Liver (tissue), 9 donors: ENCODE measurements around the gene TMCO4. TPM values are rescaled to one million over a fixed set of nuclear protein-coding genes. Genes with fewer than 3 reads are reported as not detected.

Experiments used
- DNase-seq: peaks from one replicate; pipeline ENCODE4 v3.0.0-alpha.2; 2017; ENCODE audit warnings: low spot score
- H3K27ac ChIP-seq, 2 donors: one replicate each; pipeline ENCODE4 v1.7.0; 2013; ENCODE audit warnings: inconsistent platforms in 2 of 2, low read length in 2 of 2, control low read depth in 1 of 2, low read depth in 1 of 2, mild to moderate bottlenecking in 1 of 2
- H3K27me3 ChIP-seq, 4 donors: one replicate each; pipeline versions ENCODE4 v1.6.1 to v1.7.0; 2013; ENCODE audit warnings: low read length in 3 of 4, inconsistent platforms in 1 of 4, mild to moderate bottlenecking in 1 of 4, moderate library complexity in 1 of 4; ENCODE audit not compliant: control insufficient read depth in 4 of 4, insufficient read depth in 4 of 4
- H3K36me3 ChIP-seq, 4 donors: one replicate each; pipeline versions ENCODE4 v1.6.1 to v1.7.0; 2013; ENCODE audit warnings: low read length in 3 of 4, mild to moderate bottlenecking in 3 of 4, low read depth in 1 of 4, moderate library complexity in 1 of 4; ENCODE audit not compliant: control insufficient read depth in 4 of 4, insufficient read depth in 3 of 4
- H3K4me1 ChIP-seq, 4 donors: one replicate each; pipeline versions ENCODE4 v1.6.1 to v1.7.0; 2013; ENCODE audit warnings: low read length in 3 of 4, mild to moderate bottlenecking in 3 of 4, moderate library complexity in 1 of 4; ENCODE audit not compliant: control insufficient read depth in 4 of 4, insufficient read depth in 4 of 4
- H3K4me3 ChIP-seq, 3 donors: one replicate each; pipeline versions ENCODE4 v1.6.1 to v1.7.0; 2013; ENCODE audit warnings: low read length in 3 of 3, control low read depth in 1 of 3, low read depth in 1 of 3, mild to moderate bottlenecking in 1 of 3
- H3K9ac ChIP-seq, 2 donors: one replicate each; pipeline ENCODE4 v1.7.0; 2013; ENCODE audit warnings: low read length in 2 of 2, mild to moderate bottlenecking in 2 of 2, moderate library complexity in 2 of 2, control low read depth in 1 of 2, low read depth in 1 of 2
- H3K9me3 ChIP-seq, 4 donors: one replicate each; pipeline versions ENCODE4 v1.6.1 to v1.7.0; 2013; ENCODE audit warnings: low read length in 3 of 4; ENCODE audit not compliant: control insufficient read depth in 4 of 4
- HNF4A ChIP-seq, 2 donors: conservative IDR thresholded peaks; 2 replicates each; pipeline ENCODE4 v1.6.1; 2016; ENCODE audit warnings: antibody characterized with exemption in 2 of 2, mild to moderate bottlenecking in 2 of 2
- HNF4G ChIP-seq: IDR thresholded peaks from 2 replicates; pipeline ENCODE4 v1.6.1; 2016; ENCODE audit warnings: antibody characterized with exemption
- JUND ChIP-seq, 2 donors: IDR thresholded peaks; 2 replicates each; pipeline ENCODE4 v1.6.1; 2016; ENCODE audit warnings: antibody characterized with exemption in 2 of 2
- NR2F2 ChIP-seq: IDR thresholded peaks from 2 replicates; pipeline ENCODE4 v1.6.1; 2016; ENCODE audit warnings: antibody characterized with exemption
- RAD21 ChIP-seq, 2 donors: IDR thresholded peaks; 2 replicates each; pipeline ENCODE4 v1.6.1; 2016; ENCODE audit warnings: antibody characterized with exemption in 2 of 2, mild to moderate bottlenecking in 2 of 2
- SP1 ChIP-seq: IDR thresholded peaks from 2 replicates; pipeline ENCODE4 v1.6.1; 2018; ENCODE audit warnings: antibody characterized with exemption, mild to moderate bottlenecking
- WGBS: extraction: QIAGEN DNeasy Blood & Tissue Kit; methylation state at CpG from one replicate; pipeline ENCODE4 v1.1.7; 2013; 5-methylcytosine and 5-hydroxymethylcytosine counted together
- polyA plus RNA-seq, 2 donors: library from polyadenylated mRNA; stranded (reverse) in 1 of 2; unstranded in 1 of 2; fragments of 200-250 nt in 1 of 2; fragments of >200 nt in 1 of 2; fragmentation: Nextera tagmentation in 1 of 2; extraction: Ambion mirVana in 1 of 2; gene quantifications; one replicate each; pipeline versions ENCODE4 v1.2.1 to v1.2.3, GENCODE V29; 2013 to 2015
- total RNA-seq, 2 donors: library from RNA; depleted of rRNA; stranded (reverse); fragments of >200 nt; gene quantifications; one replicate each; pipeline ENCODE4 v1.2.3, GENCODE V29; 2014
- TF ChIP-seq, protein P1 (sequence below): IDR thresholded peaks from 2 replicates; pipeline ENCODE4 v1.6.1; 2016; ENCODE audit warnings: antibody characterized with exemption
- TF ChIP-seq, protein P2 (sequence below): fragments of 150-350 bp; IDR thresholded peaks from 2 replicates; pipeline ENCODE4 v1.5.1; 2017; ENCODE audit warnings: improper control_type of control experiment, low read depth, low read length; ENCODE audit not compliant: missing input control
- TF ChIP-seq, protein P3 (sequence below): IDR thresholded peaks from 2 replicates; pipeline ENCODE4 v1.6.1; 2016; ENCODE audit warnings: antibody characterized with exemption, mild to moderate bottlenecking
- TF ChIP-seq, protein P4 (sequence below): IDR thresholded peaks from 2 replicates; pipeline ENCODE4 v1.6.1; 2016; ENCODE audit warnings: antibody characterized with exemption
- donor health status: healthy.
- donor health status: healthy.
- donor health status: healthy.
- donor health status: healthy.
- donor health status: healthy.

The TMCO4 gene
- total and polyA plus RNA-seq, 4 donors = 4.0 to 9.5 (median 6.0) TPM

DNA sequence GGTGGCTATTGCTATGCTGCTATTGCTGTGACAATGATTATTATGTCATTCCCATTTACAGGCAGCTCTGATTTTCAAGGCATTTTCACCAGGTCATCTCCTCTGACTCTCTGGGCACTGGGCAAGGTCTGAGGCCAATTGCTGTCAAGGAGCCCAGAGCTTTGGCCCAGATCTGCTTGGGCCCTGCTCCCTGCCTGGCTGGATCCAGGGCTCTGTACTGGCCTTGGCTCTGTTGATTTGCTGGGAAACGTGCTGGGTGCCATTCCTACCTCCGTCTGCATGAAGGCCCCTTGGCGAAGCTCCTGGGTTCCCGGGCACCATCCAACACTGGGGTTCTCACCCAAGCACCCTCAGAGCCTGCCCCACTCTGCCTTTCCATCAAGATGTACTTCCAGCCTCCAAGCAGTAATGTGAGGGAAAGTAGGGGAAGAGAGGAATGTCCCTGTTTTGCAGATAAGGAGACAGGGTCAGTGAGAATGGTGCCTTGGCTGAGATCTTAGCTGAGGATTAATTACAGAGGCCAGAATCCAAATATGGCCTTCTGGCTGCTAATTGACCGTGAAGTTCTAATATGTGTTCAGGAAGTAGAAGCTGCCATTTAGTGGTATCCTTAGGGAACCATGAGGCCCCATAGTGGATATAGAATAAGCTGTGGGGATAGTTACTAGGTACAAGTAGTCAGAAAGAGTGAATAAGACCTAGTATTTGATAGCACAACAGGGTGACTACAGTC is 71.1 kb downstream of the TMCO4 start:
- peaks cover 0 to 2% (median 0%) of the 10 kb centered on the region in 4 donors for H3K9me3 ChIP-seq
- no peak overlapping the region for H3K4me3 ChIP-seq
- DNase-seq = no peak
- H3K27ac ChIP-seq = no peak overlapping the region
- no peaks in the 10 kb centered on the region for H3K4me1 ChIP-seq
- no peak overlapping the region for H3K9ac ChIP-seq
- TF ChIP-seq, protein P1, sequence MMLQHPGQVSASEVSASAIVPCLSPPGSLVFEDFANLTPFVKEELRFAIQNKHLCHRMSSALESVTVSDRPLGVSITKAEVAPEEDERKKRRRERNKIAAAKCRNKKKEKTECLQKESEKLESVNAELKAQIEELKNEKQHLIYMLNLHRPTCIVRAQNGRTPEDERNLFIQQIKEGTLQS = no peak
- TF ChIP-seq, protein P2, sequence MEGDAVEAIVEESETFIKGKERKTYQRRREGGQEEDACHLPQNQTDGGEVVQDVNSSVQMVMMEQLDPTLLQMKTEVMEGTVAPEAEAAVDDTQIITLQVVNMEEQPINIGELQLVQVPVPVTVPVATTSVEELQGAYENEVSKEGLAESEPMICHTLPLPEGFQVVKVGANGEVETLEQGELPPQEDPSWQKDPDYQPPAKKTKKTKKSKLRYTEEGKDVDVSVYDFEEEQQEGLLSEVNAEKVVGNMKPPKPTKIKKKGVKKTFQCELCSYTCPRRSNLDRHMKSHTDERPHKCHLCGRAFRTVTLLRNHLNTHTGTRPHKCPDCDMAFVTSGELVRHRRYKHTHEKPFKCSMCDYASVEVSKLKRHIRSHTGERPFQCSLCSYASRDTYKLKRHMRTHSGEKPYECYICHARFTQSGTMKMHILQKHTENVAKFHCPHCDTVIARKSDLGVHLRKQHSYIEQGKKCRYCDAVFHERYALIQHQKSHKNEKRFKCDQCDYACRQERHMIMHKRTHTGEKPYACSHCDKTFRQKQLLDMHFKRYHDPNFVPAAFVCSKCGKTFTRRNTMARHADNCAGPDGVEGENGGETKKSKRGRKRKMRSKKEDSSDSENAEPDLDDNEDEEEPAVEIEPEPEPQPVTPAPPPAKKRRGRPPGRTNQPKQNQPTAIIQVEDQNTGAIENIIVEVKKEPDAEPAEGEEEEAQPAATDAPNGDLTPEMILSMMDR = no peak
- TF ChIP-seq NR2F2 = no peak
- no peaks in the 10 kb centered on the region for H3K27me3 ChIP-seq
- peaks cover 0 to 29% (median 6%) of the 10 kb centered on the region in 4 donors for H3K36me3 ChIP-seq
- 82% methylated on average over 5 of the region's 5 CpGs for WGBS

DNA sequence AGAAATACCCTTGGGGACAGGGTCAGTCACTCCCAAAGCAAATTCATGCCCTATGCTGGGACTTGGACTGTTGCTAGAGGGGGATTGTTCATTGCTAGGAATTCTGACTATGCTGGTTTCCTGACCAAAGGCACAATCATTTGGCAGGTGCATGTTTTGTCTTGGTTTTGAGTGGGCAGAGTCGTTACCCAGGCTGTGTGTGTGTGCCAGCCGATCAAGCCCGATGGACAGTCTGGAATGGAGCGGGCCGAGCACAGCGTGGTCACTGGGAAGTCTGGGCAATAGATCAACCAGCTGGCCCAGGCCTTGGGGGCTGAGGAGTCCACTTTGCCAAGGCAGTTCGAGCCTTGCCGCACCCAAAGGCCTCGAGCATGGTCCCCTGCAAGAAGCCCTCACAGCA is 74.1 kb downstream of the TMCO4 start:
- H3K27me3 ChIP-seq = no peaks in the 10 kb centered on the region
- no peak for DNase-seq
- TF ChIP-seq JUND (IDR thresholded peaks at IDR 0.05) = no peak
- TF ChIP-seq, protein P3, sequence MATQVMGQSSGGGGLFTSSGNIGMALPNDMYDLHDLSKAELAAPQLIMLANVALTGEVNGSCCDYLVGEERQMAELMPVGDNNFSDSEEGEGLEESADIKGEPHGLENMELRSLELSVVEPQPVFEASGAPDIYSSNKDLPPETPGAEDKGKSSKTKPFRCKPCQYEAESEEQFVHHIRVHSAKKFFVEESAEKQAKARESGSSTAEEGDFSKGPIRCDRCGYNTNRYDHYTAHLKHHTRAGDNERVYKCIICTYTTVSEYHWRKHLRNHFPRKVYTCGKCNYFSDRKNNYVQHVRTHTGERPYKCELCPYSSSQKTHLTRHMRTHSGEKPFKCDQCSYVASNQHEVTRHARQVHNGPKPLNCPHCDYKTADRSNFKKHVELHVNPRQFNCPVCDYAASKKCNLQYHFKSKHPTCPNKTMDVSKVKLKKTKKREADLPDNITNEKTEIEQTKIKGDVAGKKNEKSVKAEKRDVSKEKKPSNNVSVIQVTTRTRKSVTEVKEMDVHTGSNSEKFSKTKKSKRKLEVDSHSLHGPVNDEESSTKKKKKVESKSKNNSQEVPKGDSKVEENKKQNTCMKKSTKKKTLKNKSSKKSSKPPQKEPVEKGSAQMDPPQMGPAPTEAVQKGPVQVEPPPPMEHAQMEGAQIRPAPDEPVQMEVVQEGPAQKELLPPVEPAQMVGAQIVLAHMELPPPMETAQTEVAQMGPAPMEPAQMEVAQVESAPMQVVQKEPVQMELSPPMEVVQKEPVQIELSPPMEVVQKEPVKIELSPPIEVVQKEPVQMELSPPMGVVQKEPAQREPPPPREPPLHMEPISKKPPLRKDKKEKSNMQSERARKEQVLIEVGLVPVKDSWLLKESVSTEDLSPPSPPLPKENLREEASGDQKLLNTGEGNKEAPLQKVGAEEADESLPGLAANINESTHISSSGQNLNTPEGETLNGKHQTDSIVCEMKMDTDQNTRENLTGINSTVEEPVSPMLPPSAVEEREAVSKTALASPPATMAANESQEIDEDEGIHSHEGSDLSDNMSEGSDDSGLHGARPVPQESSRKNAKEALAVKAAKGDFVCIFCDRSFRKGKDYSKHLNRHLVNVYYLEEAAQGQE = no peak
- TF ChIP-seq, protein P2 = no peak
- H3K27ac ChIP-seq = no peak overlapping the region
- H3K4me1 ChIP-seq = no peaks in the 10 kb centered on the region
- peaks cover 0 to 2% (median 0%) of the 10 kb centered on the region in 4 donors for H3K9me3 ChIP-seq
- H3K9ac ChIP-seq = no peak overlapping the region
- 98% methylated on average over 9 of the region's 9 CpGs for whole genome bisulfite sequencing
- H3K4me3 ChIP-seq = no peak overlapping the region
- peaks cover 0 to 29% (median 5%) of the 10 kb centered on the region in 4 donors for H3K36me3 ChIP-seq

DNA sequence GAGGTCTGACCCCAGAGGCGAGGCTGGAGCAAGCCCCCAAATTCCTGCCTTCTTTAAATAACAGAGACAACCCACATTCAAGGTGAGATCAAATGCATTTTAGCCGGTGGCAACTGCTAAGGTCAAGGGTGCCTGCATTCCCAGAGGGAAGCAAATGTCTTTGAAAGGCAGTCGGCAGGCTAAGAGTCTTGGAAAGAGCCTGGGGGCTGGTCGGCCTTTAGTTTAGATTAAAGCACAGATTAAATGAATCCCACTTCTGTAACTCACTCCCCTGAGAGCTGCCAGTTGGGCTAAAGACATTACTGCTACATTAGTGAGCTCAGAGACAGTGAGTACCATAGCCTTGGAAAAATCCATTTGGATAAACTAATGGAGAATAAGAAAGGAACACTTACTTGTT is 75.8 kb downstream of the TMCO4 start:
- TF ChIP-seq RAD21 (IDR thresholded peaks at IDR 0.05) (no peak), HNF4G (no peak), HNF4A (conservative IDR thresholded peaks at IDR 0.05) (no peak), SP1 (no peak), JUND (IDR thresholded peaks at IDR 0.05) (no peak)
- TF ChIP-seq, protein P4, sequence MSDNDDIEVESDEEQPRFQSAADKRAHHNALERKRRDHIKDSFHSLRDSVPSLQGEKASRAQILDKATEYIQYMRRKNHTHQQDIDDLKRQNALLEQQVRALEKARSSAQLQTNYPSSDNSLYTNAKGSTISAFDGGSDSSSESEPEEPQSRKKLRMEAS = no peak
- TF ChIP-seq, protein P1 = no peak
- Histone ChIP-seq H3K27me3 (no peaks in the 10 kb centered on the region), H3K9ac (no peak overlapping the region), H3K36me3 (peaks cover 0 to 26% (median 4%) of the 10 kb centered on the region in 4 donors), H3K9me3 (no peaks in the 10 kb centered on the region), H3K27ac (no peak overlapping the region), H3K4me3 (no peak overlapping the region), H3K4me1 (no peaks in the 10 kb centered on the region)
- no peak for DNase-seq
- 84% methylated on average over 4 of the region's 4 CpGs for WGBS
